Endothelial cell of umbilical vein (primary cell): ENCODE results near the gene GRAMD1A. TPM values are rescaled to one million over a fixed set of nuclear protein-coding genes. Genes with fewer than 3 reads are reported as not detected.

Experiments
- BruUV-seq: library from RNA; stranded (reverse); fragments of 400-500 nt; replicated peaks from 2 replicates; lab custom pipeline; 2021; lab: Mats Ljungman, UMichigan
- CTCF ChIA-PET: fragments of 300-600, 350-600 bp; sonication (Branson Sonifier 250); formaldehyde crosslinking; loops from one replicate; lab custom pipeline; 2021; ENCODE audit warnings: antibody characterized with exemption, inconsistent platforms; lab: Charles Lee
- POLR2A ChIA-PET: fragments of 300-600, 350-600 bp; sonication (Branson Sonifier 250); formaldehyde crosslinking; loops from one replicate; lab custom pipeline; 2021; ENCODE audit warnings: antibody characterized with exemption, inconsistent platforms; lab: Charles Lee
- DNase-seq: peaks from one replicate; pipeline ENCODE4 v3.0.0-alpha.2; 2011; ENCODE audit warnings: low read depth, low spot score
- FAIRE-seq: peaks from 2 replicates; lab custom pipeline; 2011; peaks lifted over from hg19 to GRCh38; lab: Jason Lieb, UNC
- H2AFZ ChIP-seq: 2 replicates; pipeline ENCODE4 v1.6.0; 2012; ENCODE audit warnings: low read depth, low read length, control low read depth, inconsistent platforms
- H3K27ac ChIP-seq: 2 replicates; pipeline ENCODE4 v1.5.1; 2011; ENCODE audit warnings: low read depth, mild to moderate bottlenecking, control low read depth, low read length, moderate library complexity; ENCODE audit not compliant: insufficient read depth
- H3K27me3 ChIP-seq, 2 experiments: 2 replicates each; pipeline versions ENCODE4 v1.6.0 to v1.6.1; 2011; ENCODE audit warnings: low read length in 2 of 2, mixed read lengths in 1 of 2; ENCODE audit not compliant: control insufficient read depth in 2 of 2, insufficient read depth in 2 of 2
- H3K36me3 ChIP-seq, 2 experiments: 2 replicates in 1 of 2; 3 replicates in 1 of 2; pipeline ENCODE4 v1.5.1; 2011; ENCODE audit warnings: low read length in 2 of 2, mild to moderate bottlenecking in 1 of 2, moderate library complexity in 1 of 2; ENCODE audit not compliant: control insufficient read depth in 2 of 2, insufficient read depth in 2 of 2; ENCODE audit errors: extremely low read depth in 1 of 2
- H3K4me1 ChIP-seq: 3 replicates; pipeline ENCODE4 v1.5.1; 2011; ENCODE audit warnings: mild to moderate bottlenecking, low read length; ENCODE audit not compliant: control insufficient read depth, insufficient read depth; ENCODE audit errors: extremely low read depth
- H3K4me2 ChIP-seq: 2 replicates; pipeline ENCODE4 v1.6.1; 2011; ENCODE audit warnings: low read length, control low read depth, mixed read lengths; ENCODE audit not compliant: insufficient read depth
- H3K4me3 ChIP-seq, 3 experiments: fragments of 200-600 bp in 1 of 3; sonication (generic), shearing (Covaris generic) in 1 of 3; replicated peaks in 1 of 3; 2 replicates each; pipeline ENCODE4 v1.5.1; 2011 to 2016; ENCODE audit warnings: control low read depth in 3 of 3, low read length in 3 of 3, mild to moderate bottlenecking in 2 of 3, inconsistent platforms in 1 of 3, low read depth in 1 of 3, moderate library complexity in 1 of 3; ENCODE audit not compliant: insufficient read depth in 1 of 3
- H3K79me2 ChIP-seq: 2 replicates; pipeline ENCODE4 v1.6.0; 2012; ENCODE audit warnings: low read length, inconsistent platforms; ENCODE audit not compliant: control insufficient read depth, insufficient read depth
- H3K9ac ChIP-seq: replicated peaks from 2 replicates; pipeline ENCODE3; 2011; ENCODE audit warnings: low read length, control low read depth; ENCODE audit not compliant: insufficient read depth; ENCODE audit errors: extremely low read depth
- H3K9me1 ChIP-seq: replicated peaks from 3 replicates; pipeline ENCODE4 v1.6.0; 2011; ENCODE audit warnings: mild to moderate bottlenecking, low read length; ENCODE audit not compliant: control insufficient read depth, insufficient read depth; ENCODE audit errors: extremely low read depth
- H3K9me3 ChIP-seq: replicated peaks from 2 replicates; pipeline ENCODE4 v1.5.1; 2012; ENCODE audit warnings: low read length, inconsistent platforms; ENCODE audit not compliant: control insufficient read depth, insufficient read depth
- H4K20me1 ChIP-seq: replicated peaks from 2 replicates; pipeline ENCODE3; 2011; ENCODE audit warnings: mild to moderate bottlenecking, low read length; ENCODE audit not compliant: control insufficient read depth, insufficient read depth; ENCODE audit errors: extremely low read depth
- EZH2 ChIP-seq: IDR thresholded peaks from 2 replicates; pipeline ENCODE4 v1.6.1; 2012; ENCODE audit warnings: borderline replicate concordance, low read depth, mild to moderate bottlenecking, moderate library complexity, low read length, inconsistent platforms; ENCODE audit not compliant: severe bottlenecking
- GATA2 ChIP-seq: IDR thresholded peaks from 2 replicates; pipeline ENCODE4 v1.7.0; 2011; ENCODE audit warnings: low read depth, mild to moderate bottlenecking, moderate library complexity, mixed read lengths, low read length; ENCODE audit not compliant: insufficient read length, insufficient read depth
- JUN ChIP-seq: IDR thresholded peaks from 2 replicates; pipeline ENCODE4 v1.6.1; 2011; ENCODE audit warnings: borderline replicate concordance, low read depth; ENCODE audit not compliant: insufficient read length, insufficient read depth
- MYC ChIP-seq: IDR thresholded peaks from one replicate; pipeline ENCODE4 v1.6.1; 2011; ENCODE audit warnings: mild to moderate bottlenecking, low read depth, low read length
- POLR2A ChIP-seq: IDR thresholded peaks from 2 replicates; pipeline ENCODE4 v1.6.1; 2012; ENCODE audit warnings: low read depth, mild to moderate bottlenecking, control low read depth, low read length
- POLR2AphosphoS5 ChIP-seq: IDR thresholded peaks from 2 replicates; pipeline ENCODE4 v1.6.1; 2012; ENCODE audit warnings: low read depth, mild to moderate bottlenecking, control low read depth, low read length, moderate library complexity; ENCODE audit not compliant: insufficient read depth
- dilution Hi-C: fragments of 300-500 bp; cut with MboI; formaldehyde crosslinking; loops from one replicate; pipeline ENCODE4 v1.15.0; 2019; ENCODE audit warnings: low sequenced_read_pairs; ENCODE audit not compliant: extremely low pct_ligation_motif_present
- intact Hi-C: fragments of 100-400 bp; cut with micrococcal nuclease; formaldehyde crosslinking; loops from one replicate; pipeline ENCODE4 v1.10.0; 2022
- polyA plus RNA-seq, 4 experiments: library from polyadenylated mRNA; depleted of rRNA in 3 of 4; stranded (reverse) in 3 of 4; unstranded in 1 of 4; fragments of >200 nt; gene quantifications; 2 replicates each; pipeline versions ENCODE4 v1.2.1 to v1.2.3, GENCODE V29; 2011 to 2012; ENCODE audit warnings: missing spikeins in 1 of 4
- total RNA-seq: library from RNA; stranded (reverse); gene quantifications from 2 replicates; pipeline ENCODE4 v1.2.3, GENCODE V29; 2021

The GRAMD1A gene
- total and polyA plus RNA-seq, 2 donors (not counting 3 experiments of a cell fraction or from before 2014, with no cell fraction given), result 127 to 130 TPM

DNA sequence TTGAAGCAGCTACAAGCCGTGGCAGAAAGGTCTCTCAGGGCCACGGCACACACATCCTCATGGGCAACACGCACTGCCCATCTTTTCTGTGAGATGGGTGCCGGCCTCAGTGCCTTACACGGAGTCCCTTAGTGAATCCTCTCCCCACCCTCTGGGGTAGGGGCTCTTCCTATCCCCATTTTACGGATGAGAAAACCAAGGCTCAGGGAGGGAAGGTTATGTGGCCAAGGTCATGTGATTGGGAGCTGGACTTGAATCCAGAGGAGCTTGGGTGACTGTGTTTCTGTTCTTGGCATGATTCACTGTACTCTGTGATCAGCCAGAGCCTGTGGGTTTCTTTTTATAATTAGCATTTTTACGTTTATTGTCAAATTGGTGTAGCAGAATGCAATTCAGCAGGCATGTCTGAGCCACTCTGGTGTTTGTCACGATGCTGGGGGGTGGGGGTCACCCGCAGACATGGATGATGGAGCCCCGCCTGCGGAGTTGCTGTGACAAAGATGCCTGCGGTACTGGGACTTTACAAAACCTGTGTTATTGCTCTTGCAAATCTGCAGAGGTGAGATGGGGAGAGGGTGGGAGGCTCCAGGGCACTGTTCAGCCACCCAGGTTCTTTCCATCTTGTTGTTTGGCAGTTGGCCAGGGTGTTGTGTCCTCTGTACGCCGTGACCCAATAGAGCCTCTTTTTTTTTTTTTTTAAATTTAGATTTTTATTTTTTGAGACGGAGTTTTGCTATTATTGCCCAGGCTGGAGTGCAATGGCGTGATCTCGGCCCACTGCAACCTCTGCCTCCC, 34.7 kb downstream of the GRAMD1A start:
- no peak for TF ChIP-seq GATA2
- TF ChIP-seq MYC, result no peak
- TF ChIP-seq POLR2A, result no peak
- TF ChIP-seq POLR2AphosphoS5, result no peak
- TF ChIP-seq EZH2, result no peak
- no peak for TF ChIP-seq JUN
- H3K79me2 ChIP-seq, result no peaks in the 10 kb centered on the region
- H3K9ac ChIP-seq, result no peak overlapping the region
- ChIA-PET POLR2A (no interaction called here), CTCF (no interaction called here)
- no peaks in the 10 kb centered on the region for H3K9me3 ChIP-seq
- no peaks in the 10 kb centered on the region for H3K27me3 ChIP-seq
- no peak for FAIRE-seq
- H3K9me1 ChIP-seq, result no peaks in the 10 kb centered on the region
- no TSS peak for BruUV-seq
- H3K4me1 ChIP-seq, result peaks cover 17% of the 10 kb centered on the region
- H3K27ac ChIP-seq, result no peak overlapping the region
- dilution Hi-C loops (no loop called here), intact Hi-C loops (loop anchor here (5.0 to 10.0 kb wide), 2 partner anchors 62 to 230 kb away; partner anchors contain the start of gene USF2)
- no peak overlapping the region for H2AFZ ChIP-seq
- H3K4me2 ChIP-seq, result no peak overlapping the region
- H4K20me1 ChIP-seq, result no peaks in the 10 kb centered on the region
- DNase-seq, result no peak
- H3K4me3 ChIP-seq, result no peak overlapping the region
- peaks cover 0 to 2% of the 10 kb centered on the region in 2 experiments for H3K36me3 ChIP-seq
